DOHH2 (cell line): Measurements from ENCODE around the gene UBXN7.

ENCODE experiments used
- CTCF ChIP-seq: fragments of 200-600 bp; sonication (generic); IDR thresholded peaks from one replicate; pipeline ENCODE4 v1.5.1; 2014; ENCODE audit warnings: antibody characterized with exemption, mild to moderate bottlenecking, low read depth, low read length; ENCODE audit not compliant: poor library complexity, severe bottlenecking
- EZH2phosphoT487 ChIP-seq: fragments of 200-600 bp; sonication (generic); IDR thresholded peaks from 2 replicates; pipeline ENCODE4 v1.6.1; 2017; ENCODE audit warnings: borderline replicate concordance, mild to moderate bottlenecking, antibody characterized with exemption, low read length, moderate library complexity, mixed read lengths

- no peak for TF ChIP-seq CTCF
- TF ChIP-seq EZH2phosphoT487: no peak
Observed at GRCh38 chr3:196471551-196471950, 39.3 kb upstream of the UBXN7 start.
